ENCODE measurements around the gene CACNB4.

DNA sequence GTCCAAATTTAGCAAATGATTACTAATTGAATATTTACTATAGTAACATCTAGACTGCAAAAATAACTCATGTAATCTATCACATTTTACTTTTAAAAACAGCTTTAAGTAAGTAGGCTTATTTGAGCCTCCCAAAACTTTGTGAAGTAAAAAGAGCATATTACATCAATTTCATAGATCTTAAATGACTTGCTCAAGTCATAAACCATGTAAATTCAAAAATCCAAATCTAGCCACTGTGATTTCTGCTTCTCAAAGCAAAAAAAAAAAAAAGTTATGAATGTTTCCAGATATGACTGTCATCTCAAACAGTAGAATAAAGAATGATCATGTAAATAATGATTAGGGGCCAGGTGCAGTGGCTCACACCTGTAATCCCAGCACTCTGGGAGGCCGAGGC lies 37.5 kb downstream of the CACNB4 start:
- TF ChIP-seq, protein P1, sequence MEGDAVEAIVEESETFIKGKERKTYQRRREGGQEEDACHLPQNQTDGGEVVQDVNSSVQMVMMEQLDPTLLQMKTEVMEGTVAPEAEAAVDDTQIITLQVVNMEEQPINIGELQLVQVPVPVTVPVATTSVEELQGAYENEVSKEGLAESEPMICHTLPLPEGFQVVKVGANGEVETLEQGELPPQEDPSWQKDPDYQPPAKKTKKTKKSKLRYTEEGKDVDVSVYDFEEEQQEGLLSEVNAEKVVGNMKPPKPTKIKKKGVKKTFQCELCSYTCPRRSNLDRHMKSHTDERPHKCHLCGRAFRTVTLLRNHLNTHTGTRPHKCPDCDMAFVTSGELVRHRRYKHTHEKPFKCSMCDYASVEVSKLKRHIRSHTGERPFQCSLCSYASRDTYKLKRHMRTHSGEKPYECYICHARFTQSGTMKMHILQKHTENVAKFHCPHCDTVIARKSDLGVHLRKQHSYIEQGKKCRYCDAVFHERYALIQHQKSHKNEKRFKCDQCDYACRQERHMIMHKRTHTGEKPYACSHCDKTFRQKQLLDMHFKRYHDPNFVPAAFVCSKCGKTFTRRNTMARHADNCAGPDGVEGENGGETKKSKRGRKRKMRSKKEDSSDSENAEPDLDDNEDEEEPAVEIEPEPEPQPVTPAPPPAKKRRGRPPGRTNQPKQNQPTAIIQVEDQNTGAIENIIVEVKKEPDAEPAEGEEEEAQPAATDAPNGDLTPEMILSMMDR (IDR thresholded peaks at IDR 0.05) = no peak
- TF ChIP-seq, protein P2, sequence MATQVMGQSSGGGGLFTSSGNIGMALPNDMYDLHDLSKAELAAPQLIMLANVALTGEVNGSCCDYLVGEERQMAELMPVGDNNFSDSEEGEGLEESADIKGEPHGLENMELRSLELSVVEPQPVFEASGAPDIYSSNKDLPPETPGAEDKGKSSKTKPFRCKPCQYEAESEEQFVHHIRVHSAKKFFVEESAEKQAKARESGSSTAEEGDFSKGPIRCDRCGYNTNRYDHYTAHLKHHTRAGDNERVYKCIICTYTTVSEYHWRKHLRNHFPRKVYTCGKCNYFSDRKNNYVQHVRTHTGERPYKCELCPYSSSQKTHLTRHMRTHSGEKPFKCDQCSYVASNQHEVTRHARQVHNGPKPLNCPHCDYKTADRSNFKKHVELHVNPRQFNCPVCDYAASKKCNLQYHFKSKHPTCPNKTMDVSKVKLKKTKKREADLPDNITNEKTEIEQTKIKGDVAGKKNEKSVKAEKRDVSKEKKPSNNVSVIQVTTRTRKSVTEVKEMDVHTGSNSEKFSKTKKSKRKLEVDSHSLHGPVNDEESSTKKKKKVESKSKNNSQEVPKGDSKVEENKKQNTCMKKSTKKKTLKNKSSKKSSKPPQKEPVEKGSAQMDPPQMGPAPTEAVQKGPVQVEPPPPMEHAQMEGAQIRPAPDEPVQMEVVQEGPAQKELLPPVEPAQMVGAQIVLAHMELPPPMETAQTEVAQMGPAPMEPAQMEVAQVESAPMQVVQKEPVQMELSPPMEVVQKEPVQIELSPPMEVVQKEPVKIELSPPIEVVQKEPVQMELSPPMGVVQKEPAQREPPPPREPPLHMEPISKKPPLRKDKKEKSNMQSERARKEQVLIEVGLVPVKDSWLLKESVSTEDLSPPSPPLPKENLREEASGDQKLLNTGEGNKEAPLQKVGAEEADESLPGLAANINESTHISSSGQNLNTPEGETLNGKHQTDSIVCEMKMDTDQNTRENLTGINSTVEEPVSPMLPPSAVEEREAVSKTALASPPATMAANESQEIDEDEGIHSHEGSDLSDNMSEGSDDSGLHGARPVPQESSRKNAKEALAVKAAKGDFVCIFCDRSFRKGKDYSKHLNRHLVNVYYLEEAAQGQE (IDR thresholded peaks at IDR 0.05; ENCODE audit: insufficient read depth in 1 of 2, low read depth in 2 of 2, low read length in 1 of 2) = no peak
- TF ChIP-seq POLR2AphosphoS5 (IDR thresholded peaks at IDR 0.05; ENCODE audit: low read depth, low read length) = no peak
- no peak for TF ChIP-seq TCF7L2 (IDR thresholded peaks at IDR 0.05; ENCODE audit: low read depth, low read length)
- TF ChIP-seq SIN3A (IDR thresholded peaks at IDR 0.05; ENCODE audit: borderline replicate concordance, insufficient read depth, low read depth, low read length) = no peak

All from Panc1 (cell line).